ENCODE measurements around the gene GLMN.
A peak's percentile ranks its signal among the peaks of the same experiment; 100 is the strongest.

DNA sequence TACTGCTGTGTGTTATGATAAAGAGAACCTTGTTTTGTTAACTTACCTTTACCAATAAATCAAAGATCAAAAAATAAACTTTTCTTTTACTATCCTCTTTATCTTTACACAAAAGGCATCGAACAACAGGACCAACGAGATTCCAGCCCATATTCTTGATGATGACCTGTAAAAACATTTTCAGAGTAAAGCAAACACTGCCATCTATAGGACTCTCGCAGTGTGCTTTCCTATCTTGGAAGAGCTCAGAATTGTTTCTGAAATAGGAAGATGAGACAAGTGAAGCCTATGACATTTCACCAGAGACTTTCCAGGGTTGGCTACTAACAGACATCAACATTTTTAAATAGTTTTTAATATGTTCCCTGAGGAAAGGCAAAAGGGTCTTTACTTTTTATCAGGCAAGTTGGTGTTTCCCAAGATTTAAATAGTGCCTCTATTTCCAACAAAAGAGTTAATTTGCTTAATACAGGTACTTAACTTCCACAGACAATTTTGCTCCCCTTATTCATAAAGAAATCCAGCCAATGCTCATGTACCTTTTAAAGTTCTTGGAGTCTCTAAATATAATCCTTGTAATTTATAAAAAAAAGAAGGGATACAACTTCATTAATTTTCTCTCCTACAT is 7.3 kb downstream of the GLMN start:
- TF ChIP-seq, protein P1, sequence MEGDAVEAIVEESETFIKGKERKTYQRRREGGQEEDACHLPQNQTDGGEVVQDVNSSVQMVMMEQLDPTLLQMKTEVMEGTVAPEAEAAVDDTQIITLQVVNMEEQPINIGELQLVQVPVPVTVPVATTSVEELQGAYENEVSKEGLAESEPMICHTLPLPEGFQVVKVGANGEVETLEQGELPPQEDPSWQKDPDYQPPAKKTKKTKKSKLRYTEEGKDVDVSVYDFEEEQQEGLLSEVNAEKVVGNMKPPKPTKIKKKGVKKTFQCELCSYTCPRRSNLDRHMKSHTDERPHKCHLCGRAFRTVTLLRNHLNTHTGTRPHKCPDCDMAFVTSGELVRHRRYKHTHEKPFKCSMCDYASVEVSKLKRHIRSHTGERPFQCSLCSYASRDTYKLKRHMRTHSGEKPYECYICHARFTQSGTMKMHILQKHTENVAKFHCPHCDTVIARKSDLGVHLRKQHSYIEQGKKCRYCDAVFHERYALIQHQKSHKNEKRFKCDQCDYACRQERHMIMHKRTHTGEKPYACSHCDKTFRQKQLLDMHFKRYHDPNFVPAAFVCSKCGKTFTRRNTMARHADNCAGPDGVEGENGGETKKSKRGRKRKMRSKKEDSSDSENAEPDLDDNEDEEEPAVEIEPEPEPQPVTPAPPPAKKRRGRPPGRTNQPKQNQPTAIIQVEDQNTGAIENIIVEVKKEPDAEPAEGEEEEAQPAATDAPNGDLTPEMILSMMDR (IDR thresholded peaks at IDR 0.05): peak in 4 of 6 experiments; percentile 34 to 41 (median 40)
- no peak for TF ChIP-seq POLR2A (IDR thresholded peaks at IDR 0.05)
- no peak for TF ChIP-seq POLR2AphosphoS5 (IDR thresholded peaks at IDR 0.05)
- TF ChIP-seq EP300 (IDR thresholded peaks at IDR 0.05): no peak
